B cell (primary cell): ENCODE measurements around the gene ABCA9.

Experiments
- CTCF ChIP-seq: fragments of 200-600 bp; IDR thresholded peaks from one replicate; pipeline ENCODE4 v1.8.0; 2022; ENCODE audit warnings: antibody characterized with exemption, mild to moderate bottlenecking
- EZH2 ChIP-seq: IDR thresholded peaks from 2 replicates; pipeline ENCODE4 v1.6.1; 2012; ENCODE audit warnings: borderline replicate concordance, low read depth, mild to moderate bottlenecking, moderate library complexity, low read length; ENCODE audit not compliant: insufficient read depth, poor library complexity, severe bottlenecking

- TF ChIP-seq CTCF (no peak), EZH2 (no peak)
These were observed 30.6 kb downstream of the ABCA9 start for GRCh38 chr17:69030169-69030568.
